ENCODE data around the gene DPP6.

Gene DPP6

DNA sequence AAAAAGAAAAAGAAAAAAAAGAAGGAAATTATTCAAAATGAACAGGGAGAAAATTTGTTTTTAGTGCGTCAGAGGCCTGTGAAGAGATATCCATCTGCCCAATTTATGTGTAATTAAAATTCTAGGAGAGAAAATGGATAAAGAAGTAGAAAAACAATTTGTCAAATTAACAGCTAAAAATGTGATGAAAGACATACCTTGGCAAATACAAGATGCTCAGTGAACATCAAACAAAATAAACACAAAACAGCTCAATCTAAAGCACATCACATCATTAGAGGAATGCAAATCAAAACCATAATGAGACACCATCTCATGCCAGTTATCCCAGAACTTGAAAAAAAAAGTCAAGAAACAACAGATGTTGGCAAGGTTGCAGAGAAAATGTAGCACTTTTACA lies 477.9 kb downstream of the DPP6 start:
- DNase-seq (ENCODE audit: low spot score) = no peak
- TF ChIP-seq, protein P1, sequence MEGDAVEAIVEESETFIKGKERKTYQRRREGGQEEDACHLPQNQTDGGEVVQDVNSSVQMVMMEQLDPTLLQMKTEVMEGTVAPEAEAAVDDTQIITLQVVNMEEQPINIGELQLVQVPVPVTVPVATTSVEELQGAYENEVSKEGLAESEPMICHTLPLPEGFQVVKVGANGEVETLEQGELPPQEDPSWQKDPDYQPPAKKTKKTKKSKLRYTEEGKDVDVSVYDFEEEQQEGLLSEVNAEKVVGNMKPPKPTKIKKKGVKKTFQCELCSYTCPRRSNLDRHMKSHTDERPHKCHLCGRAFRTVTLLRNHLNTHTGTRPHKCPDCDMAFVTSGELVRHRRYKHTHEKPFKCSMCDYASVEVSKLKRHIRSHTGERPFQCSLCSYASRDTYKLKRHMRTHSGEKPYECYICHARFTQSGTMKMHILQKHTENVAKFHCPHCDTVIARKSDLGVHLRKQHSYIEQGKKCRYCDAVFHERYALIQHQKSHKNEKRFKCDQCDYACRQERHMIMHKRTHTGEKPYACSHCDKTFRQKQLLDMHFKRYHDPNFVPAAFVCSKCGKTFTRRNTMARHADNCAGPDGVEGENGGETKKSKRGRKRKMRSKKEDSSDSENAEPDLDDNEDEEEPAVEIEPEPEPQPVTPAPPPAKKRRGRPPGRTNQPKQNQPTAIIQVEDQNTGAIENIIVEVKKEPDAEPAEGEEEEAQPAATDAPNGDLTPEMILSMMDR (IDR thresholded peaks at IDR 0.05; ENCODE audit: extremely low read depth, insufficient read depth, missing control alignments) = no peak
- in situ Hi-C loops (cut with MboI; ENCODE audit: low pct_unique_long_range_greater_than_20kb, low sequenced_read_pairs, unreplicated experiment) = no loop called here

DNA sequence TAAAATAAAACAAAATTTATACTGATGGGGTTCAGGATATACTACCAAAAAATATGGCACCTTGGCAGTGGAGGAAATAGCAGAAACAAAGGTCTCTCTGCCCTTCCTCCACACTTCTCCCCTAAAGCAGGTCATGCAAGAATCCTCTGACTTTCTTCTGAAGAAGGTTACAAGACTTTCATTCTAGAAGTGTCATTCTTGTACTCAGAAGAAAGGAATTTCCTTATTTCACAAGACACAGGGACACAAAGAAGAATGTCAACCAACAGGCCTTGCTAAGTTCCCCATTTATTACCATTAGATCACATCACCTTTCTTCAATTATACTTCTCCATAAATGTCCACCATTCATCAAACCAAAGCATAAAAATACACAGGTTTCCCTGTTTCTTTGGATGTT lies 480.6 kb downstream of the DPP6 start:
- TF ChIP-seq, protein P1 (IDR thresholded peaks at IDR 0.05; ENCODE audit: extremely low read depth, insufficient read depth, missing control alignments) = no peak
- DNase-seq (ENCODE audit: low spot score) = no peak
- in situ Hi-C loops (cut with MboI; ENCODE audit: low pct_unique_long_range_greater_than_20kb, low sequenced_read_pairs, unreplicated experiment) = no loop called here

- no peak for DNase-seq (ENCODE audit: low spot score)
- in situ Hi-C loops (cut with MboI; ENCODE audit: low pct_unique_long_range_greater_than_20kb, low sequenced_read_pairs, unreplicated experiment) = no loop called here
- TF ChIP-seq, protein P1 (IDR thresholded peaks at IDR 0.05; ENCODE audit: extremely low read depth, insufficient read depth, missing control alignments) = no peak
Measured at GRCh38 chr7:154540596-154540995, 488.4 kb downstream of the DPP6 start.

DNA sequence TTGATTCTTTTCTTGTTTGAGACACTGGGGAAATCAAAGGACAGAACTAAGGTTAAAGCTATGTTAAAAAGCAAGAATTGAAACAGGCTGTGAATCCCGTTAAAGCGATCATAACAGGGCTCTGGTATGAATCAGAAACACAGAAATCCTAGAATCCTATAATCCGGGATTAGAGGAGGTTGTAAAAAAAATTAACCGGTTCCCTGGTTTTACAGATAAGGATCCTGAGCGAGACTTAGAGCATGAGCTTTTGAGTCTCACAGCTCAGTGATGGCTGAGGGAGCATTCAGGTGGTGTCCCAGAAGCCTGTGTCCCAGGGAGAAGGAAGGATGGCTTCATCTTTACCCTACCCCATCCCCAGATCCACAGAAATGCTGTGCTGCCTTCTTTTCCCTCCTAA lies 489.4 kb downstream of the DPP6 start:
- TF ChIP-seq, protein P1 (IDR thresholded peaks at IDR 0.05; ENCODE audit: extremely low read depth, insufficient read depth, missing control alignments) = no peak
- no peak for DNase-seq (ENCODE audit: low spot score)
- in situ Hi-C loops (cut with MboI; ENCODE audit: low pct_unique_long_range_greater_than_20kb, low sequenced_read_pairs, unreplicated experiment) = no loop called here

DNA sequence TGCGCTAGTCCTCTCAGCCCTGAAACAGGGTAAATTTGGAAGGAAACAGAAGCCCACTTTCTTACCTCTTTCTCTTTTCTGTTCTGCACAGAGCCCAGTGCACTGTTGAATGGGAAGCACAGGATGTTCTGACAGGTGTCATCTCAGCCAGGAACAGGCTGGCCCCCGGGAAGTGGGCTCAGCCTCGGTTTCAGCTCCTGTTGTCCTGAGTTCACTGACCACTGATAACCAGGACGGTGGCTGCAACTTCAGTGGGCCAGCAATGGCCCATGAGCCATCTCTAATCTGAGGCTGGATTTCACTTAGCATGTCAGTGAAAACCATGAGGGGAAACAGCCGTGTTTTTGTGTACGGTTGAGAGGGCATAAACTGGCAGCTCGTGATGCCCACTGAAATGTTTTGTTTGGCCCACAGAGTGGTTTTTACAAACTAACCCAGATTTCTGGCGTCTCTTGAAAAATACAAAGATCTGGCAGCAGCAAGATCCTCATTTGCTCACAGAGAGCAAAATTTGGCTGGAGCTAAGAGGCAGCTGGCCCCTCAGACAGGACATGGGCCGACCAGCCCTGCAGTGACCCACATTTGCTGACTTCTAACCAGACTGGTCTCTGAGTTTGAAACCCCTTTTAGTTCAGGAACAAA lies 494.9 kb downstream of the DPP6 start:
- TF ChIP-seq, protein P1 (IDR thresholded peaks at IDR 0.05; ENCODE audit: extremely low read depth, insufficient read depth, missing control alignments) = no peak
- no peak for DNase-seq (ENCODE audit: low spot score)
- in situ Hi-C loops (cut with MboI; ENCODE audit: low pct_unique_long_range_greater_than_20kb, low sequenced_read_pairs, unreplicated experiment) = no loop called here

DNA sequence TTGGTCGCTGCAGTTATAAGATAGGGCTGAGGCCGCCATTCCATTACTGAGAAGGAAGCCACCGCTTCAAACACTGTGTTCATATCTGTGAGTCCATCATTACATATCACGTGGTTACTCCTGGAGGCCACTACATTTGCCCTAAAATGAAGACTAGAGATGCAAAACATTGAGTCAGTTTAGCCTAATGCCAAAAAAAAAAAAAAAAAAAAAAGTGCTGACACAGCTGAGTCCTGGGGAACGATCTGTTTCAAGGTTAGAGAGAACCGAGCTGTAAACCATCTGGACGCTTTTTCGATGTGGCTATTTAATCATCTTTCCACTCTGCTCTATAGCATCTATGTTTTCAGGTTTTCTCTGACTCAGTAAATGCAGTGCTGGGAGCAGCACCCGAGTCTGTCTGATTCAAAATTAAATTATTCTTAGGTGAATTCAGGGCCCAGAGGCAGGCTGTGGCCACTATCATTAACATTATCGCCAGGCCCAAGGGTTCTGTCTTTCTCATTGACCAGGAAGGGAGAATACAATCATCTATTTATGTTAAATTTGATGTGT lies 501.6 kb downstream of the DPP6 start:
- no peak for DNase-seq (ENCODE audit: low spot score)
- TF ChIP-seq, protein P1 (IDR thresholded peaks at IDR 0.05; ENCODE audit: extremely low read depth, insufficient read depth, missing control alignments) = no peak
- in situ Hi-C loops (cut with MboI; ENCODE audit: low pct_unique_long_range_greater_than_20kb, low sequenced_read_pairs, unreplicated experiment) = no loop called here

Measured in GM13977 (cell line).